PC-3 (cell line): Measurements from ENCODE around the gene CNTN4.

Source experiments
- CTCF ChIP-seq: fragments of 300-600 bp; sonication (generic); conservative IDR thresholded peaks from 2 replicates; pipeline ENCODE4 v1.5.1; 2017; ENCODE audit warnings: antibody characterized with exemption, low read depth, mild to moderate bottlenecking, low read length
- EZH2 ChIP-seq: fragments of 300-600 bp; sonication (generic); IDR thresholded peaks from one replicate; pipeline ENCODE4 v1.6.1; 2017; ENCODE audit warnings: antibody characterized with exemption, mild to moderate bottlenecking, low read length; ENCODE audit not compliant: unreplicated experiment

DNA sequence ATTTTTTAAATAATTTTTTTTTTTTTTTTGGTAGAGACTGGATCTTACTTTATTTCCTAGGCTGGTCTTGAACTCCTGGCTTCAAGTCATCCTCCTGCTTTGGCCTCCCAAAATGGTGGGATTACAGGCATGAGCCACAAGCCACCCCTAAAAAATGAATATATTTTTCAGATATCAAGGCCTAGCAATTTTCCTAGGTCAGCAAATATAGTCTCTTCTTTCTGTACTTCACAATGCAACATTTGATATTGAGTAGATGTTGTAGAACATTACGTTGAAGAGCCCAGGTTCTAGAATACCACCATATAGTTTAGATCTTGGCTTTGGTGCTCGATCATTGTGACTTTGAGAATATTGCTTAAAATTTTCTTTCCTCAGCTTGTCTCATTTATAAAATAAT is 437.9 kb downstream of the CNTN4 start:
- TF ChIP-seq CTCF (no peak), EZH2 (no peak)
